ENCODE measurements around the gene FBXO47. TPM values are rescaled to one million over a fixed set of nuclear protein-coding genes. Genes with fewer than 3 reads are reported as not detected.

The FBXO47 gene
- total and polyA plus RNA-seq, 9 of the 15 experiments (the other 6 are each of a cell fraction or from before 2014, with no cell fraction given): not detected

DNA sequence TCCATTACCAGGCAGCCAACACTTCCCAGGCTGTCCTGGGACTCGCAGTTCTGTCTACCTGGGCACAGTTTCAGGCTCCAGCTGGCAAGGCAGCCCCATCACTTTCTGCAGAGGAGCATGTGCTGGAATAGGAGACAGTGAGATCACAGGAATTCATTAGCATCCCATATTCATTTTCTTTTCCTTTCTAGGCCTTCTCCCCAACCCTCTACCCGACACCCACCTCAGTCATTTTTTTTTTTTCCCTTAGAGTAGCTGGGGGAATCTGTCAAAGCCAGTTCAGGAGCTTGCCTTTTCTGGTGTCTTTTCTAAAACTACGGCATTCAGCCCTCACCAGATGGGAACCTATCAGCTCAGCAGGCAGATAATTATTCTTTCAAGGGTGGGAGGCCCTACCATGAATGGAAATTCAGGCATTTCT is 42.4 kb upstream of the FBXO47 start:
- Histone ChIP-seq H3K9me1 (ENCODE audit: control insufficient read depth, insufficient read depth, low read length) (no peaks in the 10 kb centered on the region), H3K9me3 (replicated peaks; ENCODE audit: control insufficient read depth, insufficient read depth, low read depth, low read length) (no peaks in the 10 kb centered on the region; the same call in 1 of the 2 replicates), H4K20me1 (replicated peaks; ENCODE audit: control insufficient read depth, insufficient read depth, low read length) (no peaks in the 10 kb centered on the region), H3K4me1 (replicated peaks in 1 of 2; ENCODE audit: control insufficient read depth in 2 of 2, insufficient read depth in 2 of 2, low read length in 2 of 2) (peaks cover 12 to 27% of the 10 kb centered on the region in 2 experiments), H3K27ac (ENCODE audit: extremely low read depth, low read depth, low read length) (no peak overlapping the region), H2AFZ (ENCODE audit: low read depth, low read length) (no peak overlapping the region), H3K4me3 (no peak overlapping the region), H3K36me3 (ENCODE audit: control insufficient read depth, insufficient read depth, low read length) (no peaks in the 10 kb centered on the region), H3K27me3 (ENCODE audit: control insufficient read depth in 2 of 2, insufficient read depth in 2 of 2, low read length in 2 of 2) (no peaks in the 10 kb centered on the region), H3K4me2 (ENCODE audit: insufficient read depth, low read length) (no peak overlapping the region), H3K9ac (ENCODE audit: insufficient read depth in 1 of 2, low read depth in 2 of 2, low read length in 2 of 2) (no peak overlapping the region), H3K79me2 (ENCODE audit: control insufficient read depth, insufficient read depth, low read length) (no peaks in the 10 kb centered on the region)
- BruUV-seq (replicated peaks): no TSS peak
- intact Hi-C loops (cut with micrococcal nuclease) (no loop called here), in situ Hi-C loops (cut with MboI) (no loop called here)
- DNase-seq (ENCODE audit: extremely low read depth in 1 of 4, low spot score in 3 of 4) (no peak), ATAC-seq (no peak), FAIRE-seq (no peak)
- 46% methylated on average over 3 of the region's 3 CpGs for WGBS (ENCODE audit: insufficient coverage, low coverage, missing lambda C conversion rate)
- ChIA-PET CTCF (ENCODE audit: low intra/inter-chr PET ratio) (no interaction called here), POLR2A (interaction anchor here (1.2 kb wide), 1 partner anchor 11 kb away, joined by 3 read pairs; no protein-coding TSS in a partner anchor)
- TF ChIP-seq XRCC3 (IDR thresholded peaks at IDR 0.05) (no peak), TRIM28 (IDR thresholded peaks at IDR 0.05) (no peak), L3MBTL2 (IDR thresholded peaks at IDR 0.05) (no peak), MTA1 (IDR thresholded peaks at IDR 0.05; ENCODE audit: borderline replicate concordance) (no peak), CC2D1A (IDR thresholded peaks at IDR 0.05) (no peak), CBX1 (IDR thresholded peaks at IDR 0.05; ENCODE audit: low read depth) (no peak), ZNF589 (CRISPR knock-in tag; IDR thresholded peaks at IDR 0.05; ENCODE audit: low read depth) (no peak), ZEB2 (IDR thresholded peaks at IDR 0.05) (no peak), TBL1XR1 (IDR thresholded peaks at IDR 0.05; ENCODE audit: low read length in 2 of 2) (no peak)
- TF ChIP-seq, protein P1, sequence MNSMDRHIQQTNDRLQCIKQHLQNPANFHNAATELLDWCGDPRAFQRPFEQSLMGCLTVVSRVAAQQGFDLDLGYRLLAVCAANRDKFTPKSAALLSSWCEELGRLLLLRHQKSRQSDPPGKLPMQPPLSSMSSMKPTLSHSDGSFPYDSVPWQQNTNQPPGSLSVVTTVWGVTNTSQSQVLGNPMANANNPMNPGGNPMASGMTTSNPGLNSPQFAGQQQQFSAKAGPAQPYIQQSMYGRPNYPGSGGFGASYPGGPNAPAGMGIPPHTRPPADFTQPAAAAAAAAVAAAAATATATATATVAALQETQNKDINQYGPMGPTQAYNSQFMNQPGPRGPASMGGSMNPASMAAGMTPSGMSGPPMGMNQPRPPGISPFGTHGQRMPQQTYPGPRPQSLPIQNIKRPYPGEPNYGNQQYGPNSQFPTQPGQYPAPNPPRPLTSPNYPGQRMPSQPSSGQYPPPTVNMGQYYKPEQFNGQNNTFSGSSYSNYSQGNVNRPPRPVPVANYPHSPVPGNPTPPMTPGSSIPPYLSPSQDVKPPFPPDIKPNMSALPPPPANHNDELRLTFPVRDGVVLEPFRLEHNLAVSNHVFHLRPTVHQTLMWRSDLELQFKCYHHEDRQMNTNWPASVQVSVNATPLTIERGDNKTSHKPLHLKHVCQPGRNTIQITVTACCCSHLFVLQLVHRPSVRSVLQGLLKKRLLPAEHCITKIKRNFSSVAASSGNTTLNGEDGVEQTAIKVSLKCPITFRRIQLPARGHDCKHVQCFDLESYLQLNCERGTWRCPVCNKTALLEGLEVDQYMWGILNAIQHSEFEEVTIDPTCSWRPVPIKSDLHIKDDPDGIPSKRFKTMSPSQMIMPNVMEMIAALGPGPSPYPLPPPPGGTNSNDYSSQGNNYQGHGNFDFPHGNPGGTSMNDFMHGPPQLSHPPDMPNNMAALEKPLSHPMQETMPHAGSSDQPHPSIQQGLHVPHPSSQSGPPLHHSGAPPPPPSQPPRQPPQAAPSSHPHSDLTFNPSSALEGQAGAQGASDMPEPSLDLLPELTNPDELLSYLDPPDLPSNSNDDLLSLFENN (IDR thresholded peaks at IDR 0.05; ENCODE audit: low read depth in 2 of 2, low read length in 2 of 2): no peak
- TF ChIP-seq, protein P2, sequence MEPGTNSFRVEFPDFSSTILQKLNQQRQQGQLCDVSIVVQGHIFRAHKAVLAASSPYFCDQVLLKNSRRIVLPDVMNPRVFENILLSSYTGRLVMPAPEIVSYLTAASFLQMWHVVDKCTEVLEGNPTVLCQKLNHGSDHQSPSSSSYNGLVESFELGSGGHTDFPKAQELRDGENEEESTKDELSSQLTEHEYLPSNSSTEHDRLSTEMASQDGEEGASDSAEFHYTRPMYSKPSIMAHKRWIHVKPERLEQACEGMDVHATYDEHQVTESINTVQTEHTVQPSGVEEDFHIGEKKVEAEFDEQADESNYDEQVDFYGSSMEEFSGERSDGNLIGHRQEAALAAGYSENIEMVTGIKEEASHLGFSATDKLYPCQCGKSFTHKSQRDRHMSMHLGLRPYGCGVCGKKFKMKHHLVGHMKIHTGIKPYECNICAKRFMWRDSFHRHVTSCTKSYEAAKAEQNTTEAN (CRISPR knock-in tag; IDR thresholded peaks at IDR 0.05): no peak

Data from K562 (cell line).